Smooth muscle cell (in vitro differentiated cells): Measurements from ENCODE around the gene ZNF407. TPM values are rescaled to one million over a fixed set of nuclear protein-coding genes. Genes with fewer than 3 reads are reported as not detected.

Experiments used
- DNase-seq: peaks from one replicate; lab custom pipeline; 2025; ENCODE audit not compliant: unreplicated experiment; lab: John Stamatoyannopoulos, UW
- H2AFZ ChIP-seq: fragments of 200-600 bp; sonication (generic); 2 replicates; pipeline ENCODE4 v1.6.0; 2016; ENCODE audit warnings: antibody characterized with exemption, low read depth, mild to moderate bottlenecking
- H3F3A ChIP-seq: fragments of 200-600 bp; sonication (generic); 2 replicates; pipeline ENCODE4 v1.6.0; 2017; ENCODE audit warnings: antibody characterized with exemption, low read depth
- H3K27ac ChIP-seq: fragments of 200-600 bp; sonication (generic); 2 replicates; pipeline ENCODE4 v1.5.1; 2016; ENCODE audit warnings: low read depth, mild to moderate bottlenecking
- H3K27me3 ChIP-seq: fragments of 200-600 bp; sonication (generic); 2 replicates; pipeline ENCODE4 v1.6.1; 2016; ENCODE audit warnings: low read depth, mild to moderate bottlenecking
- H3K36me3 ChIP-seq: fragments of 200-600 bp; sonication (generic); 2 replicates; pipeline ENCODE4 v1.5.1; 2016; ENCODE audit warnings: low read depth
- H3K4me1 ChIP-seq: fragments of 200-600 bp; sonication (generic); 2 replicates; pipeline ENCODE4 v1.5.1; 2016; ENCODE audit warnings: low read depth
- H3K4me2 ChIP-seq: fragments of 200-600 bp; sonication (generic); 2 replicates; pipeline ENCODE4 v1.6.0; 2016; ENCODE audit warnings: mild to moderate bottlenecking
- H3K4me3 ChIP-seq: fragments of 200-600 bp; sonication (generic); 2 replicates; pipeline ENCODE4 v1.5.1; 2016; ENCODE audit warnings: mild to moderate bottlenecking
- H3K79me2 ChIP-seq: fragments of 200-600 bp; sonication (generic); 2 replicates; pipeline ENCODE4 v1.6.0; 2016; ENCODE audit warnings: low read depth, mild to moderate bottlenecking
- H3K9ac ChIP-seq: fragments of 200-600 bp; sonication (generic); 2 replicates; pipeline ENCODE4 v1.6.0; 2016; ENCODE audit warnings: low read depth
- H3K9me3 ChIP-seq: fragments of 200-600 bp; sonication (generic); replicated peaks from 2 replicates; pipeline ENCODE4 v1.5.1; 2016; ENCODE audit warnings: low read depth
- H4K20me1 ChIP-seq: fragments of 200-600 bp; sonication (generic); 2 replicates; pipeline ENCODE4 v1.6.0; 2016; ENCODE audit warnings: low read depth
- WGBS: methylation state at CpG from one replicate; pipeline ENCODE4 v1.1.7; 2016; ENCODE audit warnings: low lambda C conversion rate; 5-methylcytosine and 5-hydroxymethylcytosine counted together
- polyA plus RNA-seq: library from polyadenylated mRNA; unstranded; fragments of >200 nt; fragmentation: Nextera tagmentation; extraction: Ambion mirVana; gene quantifications from 2 replicates; pipeline ENCODE4 v1.2.1, GENCODE V29; 2016
- total RNA-seq: library from RNA; depleted of rRNA; stranded (reverse); fragments of >200 nt; gene quantifications from 2 replicates; pipeline ENCODE4 v1.2.3, GENCODE V29; 2014
- TF ChIP-seq, protein P1 (sequence below): fragments of 200-600 bp; sonication (generic); IDR thresholded peaks from 2 replicates; pipeline ENCODE4 v1.5.1; 2017; ENCODE audit warnings: borderline replicate concordance, mild to moderate bottlenecking, antibody characterized with exemption; ENCODE audit not compliant: insufficient read depth, poor library complexity, severe bottlenecking

ZNF407 gene
- total and polyA plus RNA-seq, 2 experiments from 2014 or later: 4.5 to 11.5 TPM

DNA sequence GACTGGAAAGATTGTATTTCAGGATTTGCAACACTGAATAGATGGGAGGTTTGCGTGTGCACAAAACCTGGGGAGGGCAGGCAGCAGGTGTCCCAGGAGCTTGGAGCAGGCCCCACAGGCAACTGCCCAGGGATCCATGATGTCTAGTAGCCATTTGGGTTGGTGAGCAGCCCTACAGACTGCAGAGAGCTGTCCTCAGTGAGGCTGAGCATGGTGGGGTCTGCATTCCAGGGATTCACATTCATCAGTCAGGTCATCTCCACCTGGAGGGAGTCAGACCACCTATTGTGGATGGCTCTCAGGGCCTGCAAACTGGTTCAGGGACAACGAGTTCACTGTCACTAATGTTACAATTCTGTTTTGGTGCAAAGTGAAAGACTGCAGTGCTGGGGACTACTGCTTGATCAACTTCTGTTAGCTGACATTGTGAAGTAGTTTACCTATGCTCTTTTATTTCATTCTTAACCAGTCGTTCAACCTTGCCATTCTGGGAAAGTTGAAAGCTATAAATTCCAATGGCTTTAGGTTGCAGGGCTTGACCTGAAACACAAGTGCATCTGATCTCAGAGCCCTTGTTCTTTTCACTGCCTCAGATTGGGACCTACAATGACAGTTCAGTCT lies 222.6 kb downstream of the ZNF407 start:
- H3K36me3 ChIP-seq: no peaks in the 10 kb centered on the region
- no peaks in the 10 kb centered on the region for H3F3A ChIP-seq
- H3K4me3 ChIP-seq: no peak overlapping the region
- 85% methylated on average over 3 of the region's 3 CpGs for WGBS
- no peak overlapping the region for H3K4me2 ChIP-seq
- H4K20me1 ChIP-seq: no peaks in the 10 kb centered on the region
- no peak overlapping the region for H2AFZ ChIP-seq
- no peak overlapping the region for H3K27ac ChIP-seq
- TF ChIP-seq, protein P1, sequence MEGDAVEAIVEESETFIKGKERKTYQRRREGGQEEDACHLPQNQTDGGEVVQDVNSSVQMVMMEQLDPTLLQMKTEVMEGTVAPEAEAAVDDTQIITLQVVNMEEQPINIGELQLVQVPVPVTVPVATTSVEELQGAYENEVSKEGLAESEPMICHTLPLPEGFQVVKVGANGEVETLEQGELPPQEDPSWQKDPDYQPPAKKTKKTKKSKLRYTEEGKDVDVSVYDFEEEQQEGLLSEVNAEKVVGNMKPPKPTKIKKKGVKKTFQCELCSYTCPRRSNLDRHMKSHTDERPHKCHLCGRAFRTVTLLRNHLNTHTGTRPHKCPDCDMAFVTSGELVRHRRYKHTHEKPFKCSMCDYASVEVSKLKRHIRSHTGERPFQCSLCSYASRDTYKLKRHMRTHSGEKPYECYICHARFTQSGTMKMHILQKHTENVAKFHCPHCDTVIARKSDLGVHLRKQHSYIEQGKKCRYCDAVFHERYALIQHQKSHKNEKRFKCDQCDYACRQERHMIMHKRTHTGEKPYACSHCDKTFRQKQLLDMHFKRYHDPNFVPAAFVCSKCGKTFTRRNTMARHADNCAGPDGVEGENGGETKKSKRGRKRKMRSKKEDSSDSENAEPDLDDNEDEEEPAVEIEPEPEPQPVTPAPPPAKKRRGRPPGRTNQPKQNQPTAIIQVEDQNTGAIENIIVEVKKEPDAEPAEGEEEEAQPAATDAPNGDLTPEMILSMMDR: no peak
- no peaks in the 10 kb centered on the region for H3K27me3 ChIP-seq
- no peaks in the 10 kb centered on the region for H3K9me3 ChIP-seq
- no peak overlapping the region for H3K9ac ChIP-seq
- no peak for DNase-seq
- H3K4me1 ChIP-seq: peaks cover 16% of the 10 kb centered on the region
- no peaks in the 10 kb centered on the region for H3K79me2 ChIP-seq

DNA sequence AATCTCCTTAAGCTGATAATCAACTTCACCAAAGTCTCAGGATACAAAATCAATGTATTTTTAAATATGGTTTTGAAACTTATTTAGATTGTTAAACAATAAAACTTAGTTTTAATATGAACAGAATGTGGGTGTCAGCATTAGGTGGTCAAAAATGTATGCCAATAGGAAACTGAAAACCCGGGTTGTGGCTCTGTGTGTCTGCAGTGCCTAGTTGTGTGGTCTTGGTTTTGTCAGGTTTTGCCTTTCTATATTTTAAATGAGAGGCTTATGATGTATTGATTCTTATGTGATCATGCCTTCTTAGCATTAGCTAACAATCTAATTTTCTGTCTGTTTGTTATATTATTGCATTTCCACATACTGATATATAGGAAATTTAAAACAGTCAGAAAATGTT lies 227.8 kb downstream of the ZNF407 start:
- H3F3A ChIP-seq: no peaks in the 10 kb centered on the region
- no peak overlapping the region for H3K9ac ChIP-seq
- H3K9me3 ChIP-seq: no peaks in the 10 kb centered on the region
- peaks cover 2% of the 10 kb centered on the region for H3K4me1 ChIP-seq
- no peaks in the 10 kb centered on the region for H3K36me3 ChIP-seq
- WGBS: 95% methylated on average over 1 of the region's 1 CpG
- no peak overlapping the region for H3K27ac ChIP-seq
- no peak overlapping the region for H3K4me3 ChIP-seq
- H3K27me3 ChIP-seq: no peaks in the 10 kb centered on the region
- TF ChIP-seq, protein P1: no peak
- no peak overlapping the region for H2AFZ ChIP-seq
- no peaks in the 10 kb centered on the region for H4K20me1 ChIP-seq
- H3K4me2 ChIP-seq: no peak overlapping the region
- no peak for DNase-seq
- no peaks in the 10 kb centered on the region for H3K79me2 ChIP-seq

DNA sequence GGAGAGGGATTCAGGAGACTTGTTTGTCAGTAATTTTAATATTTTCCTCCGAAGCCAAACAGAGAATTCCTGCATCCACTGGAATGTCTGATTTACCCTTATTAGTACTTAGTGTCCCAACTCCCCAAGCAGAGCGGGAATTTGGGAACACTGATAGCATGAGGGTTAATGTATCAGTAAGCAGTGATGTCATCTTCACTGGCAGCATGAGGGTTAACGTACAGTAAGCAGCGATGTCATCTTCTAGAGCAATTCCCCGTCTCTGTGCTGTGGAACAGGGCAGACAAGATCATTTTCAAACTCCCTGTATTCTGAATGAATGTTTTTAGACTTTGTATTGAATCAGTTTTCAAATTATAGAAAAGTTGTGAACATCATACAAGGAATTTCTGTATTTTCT lies 228.9 kb downstream of the ZNF407 start:
- H4K20me1 ChIP-seq: no peaks in the 10 kb centered on the region
- TF ChIP-seq, protein P1: no peak
- H3K4me3 ChIP-seq: no peak overlapping the region
- no peak overlapping the region for H3K9ac ChIP-seq
- H3K4me1 ChIP-seq: no peaks in the 10 kb centered on the region
- H2AFZ ChIP-seq: no peak overlapping the region
- H3K79me2 ChIP-seq: no peaks in the 10 kb centered on the region
- no peaks in the 10 kb centered on the region for H3F3A ChIP-seq
- H3K27me3 ChIP-seq: no peaks in the 10 kb centered on the region
- no peak overlapping the region for H3K27ac ChIP-seq
- H3K4me2 ChIP-seq: no peak overlapping the region
- no peaks in the 10 kb centered on the region for H3K36me3 ChIP-seq
- DNase-seq: no peak
- H3K9me3 ChIP-seq: no peaks in the 10 kb centered on the region
- 58% methylated on average over 5 of the region's 5 CpGs for WGBS

DNA sequence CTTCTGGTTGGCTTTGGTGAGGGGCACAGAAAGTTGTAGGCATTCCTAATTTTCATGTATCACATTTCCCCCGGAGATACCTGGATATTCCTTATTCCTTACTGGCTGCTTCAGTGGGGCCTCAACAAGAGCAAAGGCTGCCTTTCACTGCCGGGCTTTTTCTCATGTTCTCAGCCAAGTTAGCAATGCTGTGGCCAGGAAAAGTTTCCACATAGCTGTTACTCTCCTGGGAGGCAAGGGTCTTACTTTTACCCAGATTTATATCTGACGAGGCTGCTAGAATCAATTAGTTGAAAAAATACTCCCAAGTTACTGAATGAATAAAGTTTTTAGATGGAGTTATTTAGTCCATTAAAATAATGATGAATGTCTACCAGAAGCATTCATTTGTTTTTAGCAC lies 230.5 kb downstream of the ZNF407 start:
- H3K36me3 ChIP-seq: no peaks in the 10 kb centered on the region
- H2AFZ ChIP-seq: no peak overlapping the region
- no peaks in the 10 kb centered on the region for H3K4me1 ChIP-seq
- no peak overlapping the region for H3K9ac ChIP-seq
- H4K20me1 ChIP-seq: no peaks in the 10 kb centered on the region
- no peak for DNase-seq
- H3K4me3 ChIP-seq: no peak overlapping the region
- no peak overlapping the region for H3K27ac ChIP-seq
- H3K27me3 ChIP-seq: no peaks in the 10 kb centered on the region
- H3K4me2 ChIP-seq: no peak overlapping the region
- TF ChIP-seq, protein P1: no peak
- WGBS: 94% methylated on average over 3 of the region's 3 CpGs
- no peaks in the 10 kb centered on the region for H3F3A ChIP-seq
- no peaks in the 10 kb centered on the region for H3K9me3 ChIP-seq
- H3K79me2 ChIP-seq: no peaks in the 10 kb centered on the region
